HG03060 (cell line): ENCODE results near the gene NPAS3.

Experiments
- ATAC-seq: cut with Tn5 transposase; IDR thresholded peaks from one replicate; pipeline ENCODE4 v1.9.1; 2021; ENCODE audit warnings: low read depth, moderate number of reproducible peaks; ENCODE audit not compliant: unreplicated experiment

The NPAS3 gene

DNA sequence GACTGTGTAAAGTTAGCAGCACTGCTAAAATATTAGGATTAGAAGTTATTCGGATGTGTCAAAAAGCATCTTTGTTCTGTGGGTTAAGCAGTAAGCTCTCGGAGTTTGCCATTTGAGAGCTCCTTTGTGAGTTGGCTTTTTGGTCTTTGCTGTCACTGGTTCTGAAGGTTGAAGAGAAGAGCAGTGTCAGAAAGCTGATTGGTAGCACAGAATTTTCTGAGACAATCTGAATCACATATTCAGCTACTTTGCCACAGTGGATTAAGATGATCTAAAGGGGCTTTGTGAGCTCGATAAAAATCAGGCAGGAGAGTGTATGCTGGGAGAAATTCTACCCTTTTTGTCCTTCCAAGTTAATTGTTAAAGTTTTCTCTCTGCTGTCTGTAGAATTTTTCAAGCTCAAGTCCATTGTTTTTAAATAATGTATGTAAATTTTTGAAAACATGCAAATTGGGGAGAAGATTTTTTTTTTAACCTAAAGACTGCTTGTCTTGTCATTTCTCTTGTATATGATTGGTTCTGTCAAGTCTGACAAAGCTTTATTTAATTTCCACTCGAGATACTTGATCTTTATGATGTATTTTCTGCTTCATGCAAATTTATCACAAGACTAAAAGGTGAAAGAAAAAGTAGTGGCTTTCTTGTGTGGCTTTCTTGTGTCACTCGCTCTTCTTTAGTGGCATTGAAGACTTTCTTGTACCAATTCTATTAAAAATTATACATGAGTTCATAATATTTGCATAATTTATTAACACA, 704.9 kb downstream of the NPAS3 start:
- no peak for ATAC-seq

DNA sequence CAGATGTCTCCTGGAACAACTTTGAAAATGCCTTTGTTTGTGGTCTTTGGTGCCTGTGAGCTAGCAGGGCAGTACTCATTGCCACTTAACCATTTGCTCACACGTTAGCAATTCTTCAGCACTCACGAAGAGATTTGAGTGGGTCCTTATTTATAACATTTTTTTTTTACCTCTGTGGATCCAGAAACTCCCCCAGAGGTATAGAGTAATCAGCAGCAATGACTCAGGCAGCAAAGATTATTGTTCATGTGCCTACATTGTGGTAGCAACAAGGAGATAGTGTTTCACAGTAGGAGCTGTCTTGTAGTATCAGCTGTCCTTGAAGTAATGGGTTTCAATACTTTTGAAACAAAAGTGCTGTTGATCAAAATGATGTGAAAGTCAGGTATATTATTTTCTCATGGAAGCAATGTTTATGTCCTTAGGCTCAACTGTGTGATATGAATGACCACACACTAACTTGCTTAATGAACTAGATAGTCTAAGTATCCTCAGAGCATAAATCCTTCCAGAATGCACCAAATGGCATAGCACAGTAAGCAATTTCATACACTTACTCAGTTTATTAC, 708.1 kb downstream of the NPAS3 start:
- no peak for ATAC-seq

DNA sequence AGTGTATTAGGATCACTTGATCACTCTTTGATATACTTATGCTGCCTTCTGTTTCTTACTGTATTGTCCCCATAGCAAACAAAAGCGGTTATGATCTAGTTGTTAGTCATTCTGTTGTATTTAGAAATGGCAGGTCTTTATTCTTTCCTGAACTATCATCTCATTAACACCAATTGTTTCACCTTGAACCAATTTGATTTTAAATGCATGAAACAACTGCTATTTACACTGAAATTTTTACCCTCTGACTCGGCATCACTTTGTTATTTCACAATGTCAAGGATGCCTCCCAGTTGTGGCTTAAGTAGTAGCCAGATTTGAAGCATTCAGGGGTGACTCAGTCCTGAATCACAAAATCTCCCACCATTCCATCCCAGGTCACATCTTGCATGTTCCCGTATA, 708.7 kb downstream of the NPAS3 start:
- no peak for ATAC-seq

DNA sequence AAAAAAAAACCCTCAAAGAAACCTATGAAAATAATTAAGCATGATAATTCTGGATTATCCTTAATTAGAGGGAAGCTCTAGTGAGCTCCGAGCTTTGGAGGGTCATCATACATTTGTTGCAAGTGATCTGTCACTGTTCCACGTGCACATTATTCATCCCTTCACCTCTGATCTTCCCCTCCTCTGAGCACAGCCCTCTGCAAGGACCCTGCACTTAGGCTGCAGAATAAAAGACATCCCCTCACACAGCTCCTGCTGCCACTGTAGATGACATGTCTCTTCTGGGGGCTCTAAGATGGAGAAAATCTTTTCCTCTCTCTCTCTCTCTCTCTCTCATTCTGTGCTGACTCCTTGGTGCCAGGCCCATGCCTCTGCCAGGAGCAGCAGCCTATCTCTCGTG, 711.8 kb downstream of the NPAS3 start:
- ATAC-seq: no peak

- ATAC-seq: no peak
These were observed 714.1 kb downstream of the NPAS3 start for GRCh38 chr14:33652566-33653307.

- ATAC-seq: no peak
These were observed 714.6 kb downstream of the NPAS3 start for GRCh38 chr14:33653308-33653695.

DNA sequence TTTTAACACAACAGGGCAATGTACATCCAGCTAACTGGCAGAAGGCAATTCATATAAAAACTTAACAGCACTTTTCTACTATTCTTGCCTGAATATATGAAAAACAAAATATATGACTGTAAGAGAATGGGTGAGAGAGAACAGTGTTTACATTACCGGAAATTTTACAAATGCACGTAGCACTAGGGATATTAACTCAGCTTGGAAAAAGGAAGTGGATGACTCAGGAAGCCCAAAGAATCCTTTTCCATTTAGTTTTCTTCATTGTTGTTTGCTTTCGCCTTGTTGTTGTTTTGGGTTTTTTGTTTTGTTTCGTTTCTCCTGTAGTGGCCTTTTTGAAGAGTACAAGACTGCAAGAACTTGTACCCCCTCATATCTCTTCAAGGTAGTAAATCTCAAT, 716.7 kb downstream of the NPAS3 start:
- ATAC-seq: no peak

DNA sequence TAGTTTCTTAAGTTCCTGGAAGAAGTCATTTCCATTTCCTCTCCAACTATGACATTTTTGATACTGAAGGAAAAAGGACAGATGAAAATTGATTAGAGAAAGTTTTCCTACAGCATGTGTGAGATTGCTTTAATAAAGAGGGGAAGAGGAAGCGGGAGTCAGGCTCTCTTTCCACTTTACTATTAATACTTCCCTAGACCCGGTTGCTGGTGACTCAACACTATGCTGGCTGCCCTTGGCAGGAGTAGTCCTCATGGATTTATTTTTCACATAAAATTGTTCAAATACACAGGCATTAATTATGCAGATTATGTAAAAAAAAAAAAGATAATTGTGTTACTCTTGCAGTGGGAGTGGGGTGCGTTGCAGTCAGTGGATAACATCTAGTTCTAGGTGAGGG, 718.8 kb downstream of the NPAS3 start:
- no peak for ATAC-seq

DNA sequence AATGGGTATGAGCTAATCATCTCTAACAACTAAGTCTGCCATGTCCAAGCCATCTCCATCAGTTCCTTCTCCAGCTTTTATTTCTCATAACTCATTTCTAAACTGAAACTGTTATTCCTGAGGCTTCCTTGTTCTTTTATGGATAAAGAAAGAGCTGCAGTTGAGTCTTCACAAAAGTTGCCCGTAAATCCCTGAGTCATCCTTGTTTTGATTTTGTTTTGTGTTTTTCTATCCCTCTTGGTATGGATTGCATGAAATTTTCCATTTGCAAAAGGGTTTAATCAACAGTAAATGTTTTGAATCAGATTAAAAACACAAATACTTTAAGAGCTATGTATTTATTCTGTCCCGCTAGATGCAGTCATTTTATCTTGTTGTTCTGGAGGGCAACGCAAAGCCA, 721.6 kb downstream of the NPAS3 start:
- no peak for ATAC-seq

DNA sequence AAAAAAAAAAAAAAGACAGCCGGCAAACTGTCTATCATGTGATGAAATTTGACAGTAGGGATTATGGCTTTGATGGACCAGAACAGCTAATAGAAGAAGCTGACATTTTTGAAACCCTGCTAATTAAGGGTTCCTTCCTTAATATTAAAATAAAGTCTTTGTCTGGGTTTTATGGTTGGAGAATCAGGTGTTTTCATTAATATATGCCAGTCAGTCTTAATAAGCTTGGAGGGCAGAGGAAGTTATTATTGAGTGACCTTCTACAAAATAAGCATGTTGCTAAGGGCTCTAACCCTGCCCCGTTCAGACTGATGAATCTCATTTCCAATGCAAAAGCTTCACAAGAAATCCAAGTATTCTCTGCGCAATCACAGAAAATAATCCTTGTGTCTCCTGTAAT, 722.4 kb downstream of the NPAS3 start:
- no peak for ATAC-seq

DNA sequence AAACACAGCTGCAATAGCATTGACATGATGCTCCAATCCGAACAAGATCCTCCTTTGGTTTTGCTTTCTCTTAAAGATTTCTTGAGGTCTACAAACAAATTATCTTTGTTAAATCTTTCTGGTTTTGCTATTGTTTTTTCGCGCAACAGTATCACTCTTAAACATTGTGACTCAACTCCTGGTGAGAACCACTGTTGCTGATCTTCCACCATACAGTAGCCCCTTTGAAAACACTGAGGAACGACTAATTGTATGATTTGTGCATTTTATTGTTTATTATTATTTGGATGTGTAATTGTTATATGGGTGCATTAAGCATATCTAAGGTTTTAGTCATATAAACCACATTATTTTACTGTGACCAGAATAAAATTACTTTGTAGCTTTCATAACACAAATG, 729.4 kb downstream of the NPAS3 start:
- ATAC-seq: no peak

DNA sequence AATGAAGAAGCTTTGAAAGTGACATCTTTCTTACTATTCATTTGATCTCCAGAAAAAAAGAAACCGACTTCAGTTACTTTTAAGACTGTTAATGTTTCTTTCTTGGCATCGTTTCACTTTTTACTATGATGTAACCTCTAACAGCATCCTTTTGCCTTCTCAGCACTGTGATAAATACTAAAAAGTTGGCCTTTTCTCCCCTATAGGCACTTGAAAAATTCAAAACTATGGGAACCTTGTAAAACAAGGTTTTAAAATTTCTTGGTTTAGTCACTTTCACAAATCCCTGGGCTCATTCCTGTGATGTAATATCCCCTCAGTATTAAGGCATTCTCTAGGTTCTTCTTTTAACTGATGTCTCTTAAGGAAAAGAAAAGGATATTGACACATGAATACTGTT, 730.4 kb downstream of the NPAS3 start:
- ATAC-seq: no peak

DNA sequence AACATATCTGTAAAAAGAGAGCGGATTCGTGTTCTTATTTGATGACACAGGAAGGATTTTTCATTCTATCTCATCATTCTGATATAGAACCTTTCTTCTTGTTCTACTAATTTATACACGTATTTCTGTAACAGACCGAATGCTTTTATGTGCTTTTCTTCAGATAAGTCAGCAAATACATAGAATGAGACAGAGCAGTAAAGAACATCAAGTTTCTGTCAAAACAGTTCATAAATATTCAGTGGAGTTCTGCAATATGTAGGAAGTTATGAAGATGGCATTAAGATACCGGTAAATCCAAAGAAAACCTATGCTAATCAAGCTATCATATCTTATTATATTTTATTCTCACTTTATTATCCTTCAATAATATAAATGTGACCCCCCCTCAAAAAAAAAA, 731.6 kb downstream of the NPAS3 start:
- ATAC-seq: no peak

GRCh38 chr14:33671556-33671955, 732.9 kb downstream of the NPAS3 start:
- ATAC-seq: no peak

DNA sequence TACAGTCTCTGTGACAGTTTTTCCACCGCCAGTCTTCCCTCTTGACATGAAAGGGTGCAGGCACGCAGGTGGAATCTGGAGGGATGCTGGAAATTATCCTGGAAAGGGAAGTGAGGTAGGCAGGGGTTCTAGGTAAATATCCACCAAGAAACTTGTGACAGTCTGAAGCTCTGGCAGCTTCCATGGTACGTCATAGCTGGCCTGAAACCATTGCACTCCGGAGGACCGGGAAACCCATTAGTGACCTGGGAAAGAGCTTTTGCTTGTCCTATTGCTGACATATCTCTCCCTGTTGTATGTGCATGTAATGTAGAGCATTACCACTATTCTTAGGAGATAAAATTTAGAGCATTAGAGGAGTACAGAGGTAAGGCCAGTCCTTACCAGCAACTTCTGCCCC, 736.2 kb downstream of the NPAS3 start:
- ATAC-seq: no peak

DNA sequence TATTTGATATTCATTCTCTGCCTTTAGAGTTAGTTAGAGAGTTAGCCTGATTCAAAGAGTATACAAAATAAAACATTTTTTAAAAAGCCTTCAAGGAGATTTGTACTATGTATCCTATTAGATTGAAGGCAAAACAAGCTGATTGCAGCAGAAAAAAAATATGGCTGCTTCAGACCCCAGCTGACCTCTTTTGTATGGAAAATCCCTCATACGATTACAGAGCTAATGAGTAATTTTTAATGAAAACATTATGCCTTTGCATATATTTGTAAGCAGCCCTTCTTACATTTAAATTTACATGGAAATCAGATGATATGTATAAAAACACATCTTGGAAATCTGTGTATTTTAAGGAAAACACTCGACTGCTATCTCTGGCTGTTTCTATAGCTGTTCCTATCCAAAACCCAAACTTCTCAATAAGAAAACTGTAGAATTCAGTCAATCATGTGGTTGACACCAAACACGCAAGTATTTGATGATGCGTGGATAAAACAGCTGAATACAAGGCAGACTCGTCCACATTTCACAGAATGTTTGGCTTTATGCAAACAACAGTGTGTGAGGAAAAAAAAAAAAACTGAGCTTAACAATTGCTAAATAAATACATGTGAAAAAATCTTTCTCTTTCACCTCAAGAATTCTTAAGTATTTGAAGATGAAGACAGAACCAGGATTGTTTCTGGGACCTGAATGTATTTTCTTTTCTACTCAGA, 736.9 kb downstream of the NPAS3 start:
- ATAC-seq: no peak

- ATAC-seq: no peak
These were observed 737.5 kb downstream of the NPAS3 start for GRCh38 chr14:33676135-33676566.

GRCh38 chr14:33676891-33677290, 738.2 kb downstream of the NPAS3 start:
- no peak for ATAC-seq

- ATAC-seq: no peak
These were observed 739.3 kb downstream of the NPAS3 start for GRCh38 chr14:33678005-33678404.

- no peak for ATAC-seq
These were observed 740.3 kb downstream of the NPAS3 start for GRCh38 chr14:33679025-33679424.
